ENCODE data around the gene PLA2G6.
"Not testable (repeated sequence)": the region's sequence is repeated elsewhere in the genome, so short reads cannot be mapped to it uniquely, and the experiment has no call there.

The PLA2G6 gene

DNA sequence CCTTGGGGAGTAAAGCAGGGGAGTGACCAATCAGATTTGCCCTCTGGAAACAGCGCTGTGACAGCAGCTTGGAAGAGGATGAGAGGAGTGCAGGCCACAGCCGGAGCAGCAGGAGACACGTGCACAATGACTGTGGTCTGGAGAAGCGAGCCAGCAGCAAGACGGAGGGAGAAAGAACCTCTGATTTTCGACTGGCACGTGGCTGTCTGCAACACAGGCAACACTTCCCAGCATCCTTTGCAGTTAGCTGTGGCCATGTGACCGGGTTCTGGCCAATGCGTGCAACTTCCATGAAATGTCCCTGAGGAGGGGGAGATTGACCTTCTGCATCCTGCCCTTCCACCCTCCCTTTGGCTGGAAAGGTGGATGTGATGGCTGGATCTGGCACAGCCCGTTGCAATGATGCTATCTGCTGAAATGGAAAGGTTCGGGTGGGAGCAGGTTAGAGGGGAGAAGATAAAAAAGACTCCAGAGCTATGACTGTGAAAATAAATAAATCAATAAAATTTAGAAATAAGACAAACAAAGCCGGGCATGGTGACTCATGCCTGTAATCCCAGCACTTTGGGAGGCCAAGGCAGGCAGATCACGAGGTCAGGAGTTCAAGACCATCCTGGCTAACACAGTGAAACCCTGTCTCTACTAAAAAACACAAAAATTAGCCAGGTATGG lies 15.6 kb downstream of the PLA2G6 start:
- DNase-seq = no peak

DNA sequence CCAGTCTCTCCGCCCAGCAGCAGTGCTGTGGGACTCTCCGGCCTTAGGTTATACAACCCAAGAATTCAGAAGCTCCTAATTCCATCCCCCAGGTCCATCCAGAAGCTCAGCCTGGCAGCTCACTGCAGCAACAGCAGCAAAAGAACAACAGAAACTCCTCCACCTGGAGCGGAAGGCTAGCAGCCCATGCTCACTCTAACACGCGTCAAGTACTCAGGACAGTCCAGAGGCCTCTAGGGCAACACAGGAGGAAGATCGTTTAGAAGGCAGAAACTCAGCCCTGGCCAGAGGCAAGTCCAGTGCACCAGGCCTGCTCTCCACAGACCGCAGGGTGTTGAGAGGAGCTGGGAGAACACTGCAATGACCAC lies 17.1 kb downstream of the PLA2G6 start:
- DNase-seq = no peak

DNA sequence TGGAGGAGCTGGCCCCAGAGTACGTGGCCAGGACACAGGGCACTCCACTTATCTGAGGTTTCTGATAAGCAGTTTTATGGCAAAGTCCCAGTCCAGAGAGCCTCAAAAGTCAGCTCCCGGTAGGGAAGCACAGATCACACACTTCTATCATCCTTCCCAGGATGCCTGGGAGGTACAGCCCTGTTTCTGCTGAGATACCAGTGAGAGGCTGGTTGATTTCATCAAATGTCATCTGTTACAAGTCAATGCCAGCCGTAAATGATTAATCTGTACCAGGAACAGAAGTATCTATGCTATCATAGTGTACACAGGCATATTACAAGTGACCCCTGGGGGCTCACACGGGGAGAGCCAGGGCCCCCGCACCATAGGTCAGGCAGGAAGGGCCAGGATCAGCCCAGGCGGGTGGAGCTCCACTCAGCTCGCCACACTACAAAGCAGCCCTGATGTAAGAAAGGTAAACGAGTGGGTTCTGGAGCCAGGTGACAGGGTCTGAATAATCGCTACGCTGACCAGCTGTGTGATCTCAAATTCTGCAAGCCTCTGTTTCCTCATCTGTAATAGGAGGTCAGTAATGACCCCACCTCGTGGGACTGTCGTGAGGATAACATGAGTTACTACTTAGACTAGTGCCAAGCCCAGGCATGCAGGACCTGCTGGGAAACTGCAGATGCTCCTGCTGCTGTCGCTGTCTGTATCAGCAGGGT lies 17.6 kb downstream of the PLA2G6 start:
- DNase-seq = no peak

DNA sequence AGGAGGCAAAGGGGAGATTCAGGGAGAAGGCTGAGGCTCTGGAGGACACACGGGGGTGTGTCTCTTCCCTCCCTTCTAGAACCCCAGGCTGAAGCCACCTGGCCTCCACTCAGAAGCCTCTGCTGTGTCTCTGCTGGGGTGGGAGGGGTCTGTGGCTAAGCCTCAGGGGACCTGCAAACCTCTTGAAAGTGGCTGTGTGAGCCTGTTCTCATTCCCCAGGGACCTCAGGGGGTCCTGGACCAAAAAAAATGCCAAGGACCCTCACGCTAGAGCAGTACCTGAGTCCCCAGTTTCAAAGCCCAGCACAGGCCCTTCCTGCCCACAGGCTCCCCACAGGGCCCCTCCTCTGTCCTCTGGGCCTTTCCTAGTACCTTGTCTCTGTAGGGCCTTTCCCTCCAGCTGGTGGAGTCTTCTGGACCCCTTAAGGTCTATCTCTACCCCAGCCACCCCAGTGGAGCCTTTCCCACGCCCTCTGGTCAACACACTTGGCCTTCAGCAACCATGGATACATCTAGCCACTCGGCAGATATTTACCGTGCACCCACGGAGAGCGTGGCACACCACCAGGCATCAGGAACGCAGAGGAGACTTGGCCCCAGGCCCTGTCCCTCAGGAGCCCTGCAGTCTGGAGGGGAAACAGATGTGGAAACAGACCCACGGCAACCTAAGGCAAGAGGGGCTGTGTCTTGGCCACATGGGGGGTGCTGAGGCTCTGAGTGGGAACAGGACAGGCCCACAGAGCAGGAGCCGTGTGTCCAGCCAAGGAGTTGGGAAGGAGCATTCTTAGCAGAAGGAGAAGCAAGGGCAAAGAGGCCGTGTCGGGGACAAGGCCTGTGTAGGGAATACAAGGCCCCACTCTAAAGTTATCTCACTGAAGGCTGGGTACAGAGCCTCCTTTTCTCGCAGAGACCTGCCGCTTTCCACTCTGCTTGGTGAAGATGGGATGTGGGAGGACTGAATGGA lies 18.5 kb downstream of the PLA2G6 start:
- no peak for DNase-seq

DNA sequence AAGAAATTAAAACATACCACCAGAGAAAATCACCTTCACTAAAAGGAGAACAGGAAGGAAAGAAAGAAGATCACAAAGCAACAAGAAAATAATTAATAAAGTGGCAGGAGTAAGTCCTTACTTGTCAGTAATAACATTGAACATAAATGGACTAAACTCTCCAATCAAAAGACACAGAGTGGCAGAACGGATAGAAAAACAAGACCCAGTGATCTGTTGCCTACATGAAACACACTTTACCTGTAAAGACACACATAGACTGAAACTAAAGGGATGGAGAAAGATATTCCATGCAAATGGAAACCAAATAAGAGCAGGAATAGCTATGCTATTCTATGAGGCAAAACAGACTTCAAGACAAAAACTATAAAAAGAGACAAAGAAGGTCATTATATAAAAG lies 25.9 kb downstream of the PLA2G6 start:
- no peak for DNase-seq

DNA sequence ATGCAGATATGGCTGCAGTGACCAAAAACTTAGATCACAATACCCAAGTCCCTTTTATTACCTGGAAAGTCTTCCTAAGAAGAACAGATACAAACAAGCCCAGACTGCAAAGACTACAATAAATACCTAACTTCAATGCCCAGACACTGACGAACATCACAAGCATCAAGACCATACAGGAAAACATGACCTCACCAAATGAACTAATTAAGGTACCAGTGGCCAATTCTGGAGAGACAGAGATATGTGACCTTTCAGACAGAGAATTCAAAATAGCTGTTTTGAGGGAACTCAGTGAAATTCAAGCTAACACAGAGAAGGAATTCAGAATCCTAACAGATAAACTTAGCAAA lies 27.1 kb downstream of the PLA2G6 start:
- DNase-seq = not testable (repeated sequence)

DNA sequence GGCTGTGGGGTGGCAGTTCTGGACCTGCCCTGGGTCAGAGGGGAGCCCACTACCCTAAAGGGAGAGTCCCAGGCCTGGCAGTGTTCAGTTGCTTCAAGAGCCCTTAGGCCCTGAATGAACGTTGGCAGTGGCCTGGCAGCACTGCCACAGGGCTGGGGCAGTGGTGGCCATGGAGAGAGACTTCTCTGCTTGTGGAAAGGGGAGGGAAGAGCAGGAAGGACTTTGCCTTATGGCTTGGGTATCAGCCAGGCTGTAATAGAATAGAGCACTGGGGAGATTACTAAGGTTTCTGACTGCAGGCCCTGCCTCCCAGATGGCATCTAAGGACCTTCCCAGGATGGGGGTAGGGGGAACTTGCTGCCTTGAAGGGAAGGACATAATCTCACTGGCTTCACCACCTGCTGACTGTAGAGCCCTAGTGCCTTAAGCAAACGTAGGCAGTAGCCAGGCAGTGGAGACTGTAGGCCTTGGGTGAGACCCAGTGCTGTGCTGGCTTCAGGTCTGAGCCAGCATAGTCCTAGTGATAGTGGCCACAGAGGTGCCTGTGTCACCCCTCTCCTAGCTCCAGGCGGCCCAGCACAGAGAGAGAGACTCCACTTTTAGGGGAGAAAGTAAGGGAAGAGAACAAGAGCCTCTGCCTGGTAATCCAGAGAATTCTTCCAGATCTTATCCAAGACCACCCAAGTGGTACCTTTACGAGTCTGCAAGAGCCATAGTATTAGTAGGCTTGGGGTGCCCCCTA lies 27.6 kb downstream of the PLA2G6 start:
- no peak for DNase-seq

DNA sequence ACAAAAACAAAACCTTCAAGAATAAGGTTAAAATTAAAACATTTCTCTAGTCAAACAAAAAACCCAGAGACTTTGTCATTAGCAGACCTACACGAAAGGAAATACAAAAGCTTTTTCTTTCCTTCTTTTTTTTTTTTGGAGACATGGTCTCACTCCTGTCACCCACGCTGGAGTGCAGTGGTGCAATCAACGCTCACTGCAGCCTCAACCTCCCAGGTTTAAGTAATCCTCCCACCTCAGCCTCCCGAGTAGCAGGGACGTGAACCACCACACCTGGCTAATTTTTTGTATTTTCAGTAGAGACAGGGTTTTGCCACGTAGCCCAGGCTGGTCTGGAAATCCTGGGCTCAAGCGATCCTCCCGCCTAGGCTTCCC lies 30.5 kb downstream of the PLA2G6 start:
- no peak for DNase-seq

DNA sequence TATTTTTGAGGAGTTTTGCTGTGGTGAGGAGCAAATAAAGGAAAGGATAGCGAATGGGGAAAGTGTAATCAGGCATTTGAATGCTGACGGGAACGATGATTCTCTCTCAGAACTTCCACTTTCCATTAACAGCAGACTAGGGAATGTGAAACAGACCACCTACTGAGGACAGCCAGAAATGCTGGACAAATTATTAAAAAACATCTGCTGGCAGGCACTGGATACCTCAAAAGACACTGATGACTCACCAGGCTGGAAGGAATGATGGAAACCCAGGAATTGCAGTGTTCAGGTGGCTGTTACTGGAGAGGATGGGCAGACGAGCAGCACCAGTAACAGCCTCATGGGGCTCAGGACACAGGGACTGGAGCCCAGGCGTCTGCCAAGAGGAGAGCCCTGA lies 33.4 kb downstream of the PLA2G6 start:
- no peak for DNase-seq

DNA sequence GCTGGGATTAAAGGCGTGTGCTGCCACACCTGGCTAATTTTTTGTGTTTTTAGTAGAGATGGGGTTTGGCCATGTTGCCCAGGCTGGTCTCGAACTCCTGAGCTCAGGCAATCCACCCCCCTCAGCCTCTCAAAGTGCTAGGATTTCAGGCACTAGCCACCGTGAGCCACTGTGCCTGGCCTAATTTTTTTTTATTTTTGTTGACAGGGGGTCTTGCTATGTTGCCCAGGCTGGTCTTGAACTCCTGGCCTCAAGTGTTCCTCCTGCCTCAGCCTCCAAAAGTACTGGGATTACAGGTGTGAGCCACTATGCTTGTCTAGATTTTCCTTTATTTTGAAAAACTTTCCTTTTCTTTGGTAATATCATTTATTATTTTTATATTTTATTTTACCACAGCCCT lies 35.5 kb downstream of the PLA2G6 start:
- not testable (repeated sequence) for DNase-seq

DNA sequence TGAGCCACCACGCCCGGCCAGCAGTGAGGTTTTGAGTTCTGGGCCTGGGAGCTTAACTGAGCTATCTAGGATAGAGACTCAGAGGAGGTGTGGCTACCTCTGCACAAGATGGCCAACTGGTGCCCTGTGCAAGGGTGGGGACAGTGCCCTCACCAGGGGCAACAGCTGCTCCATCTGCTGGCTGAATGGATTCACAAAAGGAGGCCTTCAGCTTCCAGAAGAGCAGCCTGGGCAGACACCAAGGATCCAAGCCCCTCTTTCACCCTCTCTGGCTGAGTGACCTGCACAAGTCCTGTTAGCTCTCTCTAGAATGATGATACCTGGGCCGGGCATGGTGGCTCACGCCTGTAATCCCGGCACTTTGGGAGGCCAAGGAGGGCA lies 37.6 kb downstream of the PLA2G6 start:
- DNase-seq = no peak

DNA sequence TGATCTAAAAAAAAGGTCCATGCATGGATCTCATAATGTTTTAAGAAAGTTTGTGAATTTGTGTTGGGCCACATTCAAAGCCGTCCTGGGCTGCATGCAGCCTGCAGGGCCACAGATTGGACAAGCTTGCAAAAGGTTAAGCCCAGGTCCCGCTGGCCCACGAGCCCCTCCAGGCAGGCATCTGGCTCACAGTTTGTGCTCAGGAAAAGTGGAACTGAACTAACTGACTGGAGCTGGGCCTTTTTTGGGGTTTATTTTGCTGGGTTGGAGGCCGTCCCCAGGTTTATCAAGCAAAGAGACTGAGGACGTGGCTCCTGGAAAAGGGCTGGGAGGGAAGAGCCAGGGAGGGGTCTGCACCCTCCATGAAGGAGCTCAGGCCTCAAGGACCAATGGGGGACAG lies 39.0 kb downstream of the PLA2G6 start:
- DNase-seq = no peak

DNA sequence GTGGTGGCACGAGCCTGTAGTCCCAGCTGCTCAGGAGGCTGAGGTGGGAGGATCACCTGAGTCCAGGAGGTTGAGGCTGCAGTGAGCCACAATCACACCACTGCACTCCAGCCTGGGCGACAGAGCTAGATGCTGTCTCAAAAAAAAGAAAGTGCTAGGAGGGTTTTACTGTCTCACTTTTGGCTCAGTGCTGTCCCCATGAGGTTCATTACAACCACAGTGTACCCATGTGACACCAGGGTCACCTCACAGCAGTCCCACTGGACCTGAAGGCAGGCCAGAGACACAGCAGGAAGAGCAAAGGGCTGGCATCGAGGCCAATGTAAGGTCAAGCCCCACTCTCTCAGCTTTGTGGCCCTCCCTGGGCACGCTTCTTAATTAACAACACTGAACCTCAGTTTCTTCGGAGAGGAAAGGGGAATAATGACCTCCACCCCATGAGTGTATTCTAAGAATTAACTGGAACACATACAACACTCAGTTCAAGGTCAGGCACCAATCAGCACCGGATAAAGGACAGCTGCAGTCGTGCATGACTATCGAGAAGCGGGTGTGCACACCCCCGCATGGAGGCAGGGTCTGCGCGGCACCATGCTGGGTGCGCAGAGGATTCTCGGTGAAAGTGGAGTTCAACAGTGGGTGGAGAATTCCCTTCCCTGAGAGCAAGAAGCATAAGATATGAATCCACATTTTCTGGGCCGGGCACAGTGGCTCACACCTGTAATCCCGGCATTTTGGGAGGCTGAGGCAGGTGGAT lies 40.2 kb downstream of the PLA2G6 start:
- no peak for DNase-seq

DNA sequence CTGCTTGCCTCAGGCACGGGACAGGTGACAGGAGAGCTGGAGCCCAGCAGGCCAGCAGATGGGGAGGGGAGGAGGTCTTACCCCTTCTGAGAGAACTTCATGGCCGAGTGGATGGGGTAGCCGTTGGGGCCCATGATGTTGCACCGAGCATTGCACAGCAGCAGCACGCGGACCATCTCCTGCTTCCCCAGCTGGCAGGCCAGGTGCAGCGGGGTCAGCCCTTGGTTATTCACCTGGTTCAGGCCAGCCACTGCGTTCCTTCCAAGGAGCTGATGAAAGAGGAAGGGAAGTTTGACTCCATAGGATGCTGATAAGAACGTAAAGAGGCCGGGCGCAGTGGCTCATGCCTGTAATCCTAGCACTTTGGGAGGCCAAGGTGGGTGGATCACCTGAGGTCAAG lies 41.7 kb downstream of the PLA2G6 start:
- DNase-seq = no peak

DNA sequence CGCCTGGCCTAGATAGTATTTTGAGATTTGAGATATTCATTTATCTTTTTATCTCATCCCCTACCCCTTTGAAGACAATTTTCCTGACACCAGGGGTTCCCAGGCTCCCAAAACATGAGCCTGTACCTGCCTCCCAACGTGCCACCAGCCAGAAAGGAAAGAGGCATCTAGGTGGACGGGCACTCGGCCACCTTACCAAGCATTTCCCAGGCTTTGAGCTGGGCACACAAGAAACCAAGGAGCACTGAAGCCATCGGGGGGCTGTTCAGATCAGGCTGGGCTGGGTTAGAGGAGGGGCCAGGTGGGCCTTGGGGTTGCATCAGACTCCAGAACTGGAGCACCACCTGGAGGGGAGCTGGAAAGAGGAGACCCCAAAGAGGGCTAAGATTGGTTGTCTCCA lies 42.7 kb downstream of the PLA2G6 start:
- no peak for DNase-seq

DNA sequence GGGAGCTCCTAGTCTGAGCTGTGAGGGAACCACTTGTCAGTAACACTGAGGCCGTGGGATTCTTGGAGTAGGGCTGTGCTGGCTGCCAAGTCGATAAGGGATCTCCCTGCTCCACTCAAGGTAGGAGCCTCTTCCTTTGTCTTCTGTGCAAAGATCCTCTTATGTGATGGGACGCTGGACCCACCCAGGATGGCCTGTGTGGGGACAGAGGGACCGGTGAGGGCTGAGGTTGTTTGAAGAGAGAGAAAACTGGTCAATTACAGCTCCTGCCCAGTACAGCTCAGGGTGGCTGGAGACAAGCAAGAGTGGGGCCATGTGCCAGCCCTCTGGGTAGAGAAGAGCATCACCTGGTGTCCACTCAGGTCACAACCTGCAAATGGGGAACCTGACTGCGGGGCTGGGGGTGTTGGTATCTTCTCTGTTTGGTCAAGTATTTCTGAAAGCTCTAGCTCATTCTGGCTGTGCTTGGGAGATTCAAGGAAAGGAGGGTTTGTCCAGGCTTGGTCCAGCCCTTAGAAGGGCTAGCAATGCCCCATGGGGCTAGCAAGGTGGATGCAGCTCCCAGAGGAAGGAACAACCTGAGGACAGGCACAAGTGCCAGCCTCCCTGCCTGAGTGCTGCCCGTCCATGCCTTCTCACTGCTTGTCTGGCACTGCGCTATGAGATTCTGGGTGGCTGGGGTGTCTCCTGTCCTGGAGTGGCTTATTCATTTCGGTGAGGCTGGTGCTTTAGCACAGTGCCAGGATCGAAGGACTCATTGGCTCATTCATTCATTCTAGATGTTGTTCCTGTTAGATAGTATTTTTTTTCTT lies 43.5 kb downstream of the PLA2G6 start:
- no peak for DNase-seq

DNA sequence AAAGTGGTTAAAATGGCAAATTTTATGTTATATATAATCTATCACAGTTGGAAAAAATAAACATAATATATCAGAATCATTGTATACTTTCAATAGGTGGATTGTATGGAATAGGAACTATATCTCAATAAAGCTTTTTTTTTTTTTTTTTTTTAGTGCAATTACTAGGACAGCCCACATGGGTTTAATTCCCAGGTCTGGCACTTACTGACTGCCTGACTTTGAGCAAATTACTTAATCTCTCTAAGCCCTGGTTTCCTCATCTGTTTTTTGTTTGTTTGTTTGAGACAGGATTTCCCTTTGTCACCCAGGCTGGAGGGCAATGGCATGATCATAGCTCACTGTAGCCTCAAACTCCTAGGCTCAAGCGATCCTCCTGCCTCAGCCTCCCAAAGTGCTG lies 45.0 kb downstream of the PLA2G6 start:
- DNase-seq = no peak

DNA sequence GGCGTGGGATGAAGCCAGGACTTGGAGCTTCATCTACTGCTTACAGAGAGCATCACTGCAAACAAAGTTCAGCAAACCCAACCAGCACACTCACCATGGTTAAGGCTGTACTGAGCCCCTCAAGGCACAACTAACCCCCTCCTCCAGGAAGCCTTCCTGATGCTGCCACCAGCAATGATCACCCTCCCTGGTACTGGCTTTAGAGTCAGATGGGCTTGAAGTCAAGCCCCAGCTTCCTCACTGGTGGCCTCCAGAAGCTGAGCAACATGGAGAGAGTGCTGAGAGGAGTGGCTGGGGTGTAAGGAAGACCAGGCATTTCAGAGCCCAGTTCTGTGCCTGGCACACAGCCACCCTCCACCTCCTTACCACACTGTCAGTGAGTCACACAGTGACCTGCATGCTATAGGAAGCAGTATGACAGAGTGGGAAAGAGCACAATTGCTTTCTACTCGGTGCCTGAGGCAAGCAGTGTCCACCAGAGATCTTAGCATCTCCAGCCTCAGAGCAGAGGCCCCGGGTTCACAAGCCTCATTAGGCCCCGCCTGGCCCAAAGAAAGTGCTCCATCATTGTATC lies 46.4 kb downstream of the PLA2G6 start:
- no peak for DNase-seq

DNA sequence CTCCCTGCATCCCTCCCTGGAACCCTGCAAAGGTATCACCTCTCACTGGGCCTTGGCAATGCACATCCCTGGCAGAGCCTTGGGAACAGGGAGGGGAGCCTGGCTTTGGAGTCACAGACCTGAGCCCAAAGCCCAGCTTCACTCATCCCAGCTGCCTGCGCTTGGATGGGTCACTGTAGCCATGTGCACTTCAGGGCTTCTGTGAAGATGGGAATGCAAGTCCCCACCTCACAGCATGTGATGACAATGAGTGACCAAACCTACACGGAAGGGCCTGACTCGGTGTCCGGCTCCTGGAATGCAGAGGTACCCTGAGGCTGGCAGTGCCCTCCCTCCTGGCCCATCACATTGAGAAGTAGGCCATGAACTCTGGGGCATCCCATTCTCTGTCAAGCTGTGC lies 48.3 kb downstream of the PLA2G6 start:
- no peak for DNase-seq

DNA sequence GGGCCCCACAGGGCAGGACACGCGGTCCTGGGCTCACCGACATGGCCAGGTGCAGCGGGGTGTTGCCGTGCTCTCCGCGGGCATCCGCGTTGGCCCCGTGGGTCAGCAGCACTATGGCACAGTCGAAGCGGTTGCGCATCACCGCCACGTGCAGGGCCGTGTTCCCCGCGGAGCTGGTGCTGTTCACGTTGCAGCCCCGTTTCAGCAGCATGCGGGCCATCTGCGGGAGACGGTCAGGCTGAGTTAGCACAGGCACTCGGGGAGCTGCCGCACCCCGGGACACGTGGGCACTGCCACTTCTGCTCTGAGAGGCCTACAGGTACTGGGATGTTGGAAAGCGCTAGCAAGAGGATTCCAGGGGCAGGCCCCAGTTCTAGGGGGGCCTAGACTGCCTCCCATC lies 48.8 kb downstream of the PLA2G6 start:
- DNase-seq = no peak

DNA sequence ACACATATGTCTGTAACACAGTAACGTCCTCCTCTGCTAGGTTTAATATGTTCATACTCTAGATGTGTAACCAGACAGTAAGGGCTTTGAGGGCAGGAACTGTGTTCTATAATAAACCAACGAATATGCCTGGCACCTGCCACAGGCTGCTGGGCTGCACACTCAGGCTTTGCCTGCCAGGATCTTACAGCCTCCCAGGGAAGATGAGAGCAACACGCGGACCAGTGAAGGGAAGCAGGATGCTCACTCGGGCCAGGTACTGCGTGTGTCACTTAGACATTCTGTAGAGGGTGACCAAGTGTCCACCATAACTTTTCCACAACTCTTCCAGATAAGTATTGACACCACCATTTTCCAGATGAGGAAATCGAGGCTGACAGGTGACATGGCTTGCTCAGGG lies 49.5 kb downstream of the PLA2G6 start:
- no peak for DNase-seq

Measured in stimulated activated CD4-positive, alpha-beta T cell treated with anti-CD3 and anti-CD28 coated beads, Interleukin-2, amount 100 ng/mL, for 48 hours (primary cell).